ENCODE data around the gene SMYD4.
A peak's percentile ranks its signal among the peaks of the same experiment; 100 is the strongest.

The SMYD4 gene, protein sequence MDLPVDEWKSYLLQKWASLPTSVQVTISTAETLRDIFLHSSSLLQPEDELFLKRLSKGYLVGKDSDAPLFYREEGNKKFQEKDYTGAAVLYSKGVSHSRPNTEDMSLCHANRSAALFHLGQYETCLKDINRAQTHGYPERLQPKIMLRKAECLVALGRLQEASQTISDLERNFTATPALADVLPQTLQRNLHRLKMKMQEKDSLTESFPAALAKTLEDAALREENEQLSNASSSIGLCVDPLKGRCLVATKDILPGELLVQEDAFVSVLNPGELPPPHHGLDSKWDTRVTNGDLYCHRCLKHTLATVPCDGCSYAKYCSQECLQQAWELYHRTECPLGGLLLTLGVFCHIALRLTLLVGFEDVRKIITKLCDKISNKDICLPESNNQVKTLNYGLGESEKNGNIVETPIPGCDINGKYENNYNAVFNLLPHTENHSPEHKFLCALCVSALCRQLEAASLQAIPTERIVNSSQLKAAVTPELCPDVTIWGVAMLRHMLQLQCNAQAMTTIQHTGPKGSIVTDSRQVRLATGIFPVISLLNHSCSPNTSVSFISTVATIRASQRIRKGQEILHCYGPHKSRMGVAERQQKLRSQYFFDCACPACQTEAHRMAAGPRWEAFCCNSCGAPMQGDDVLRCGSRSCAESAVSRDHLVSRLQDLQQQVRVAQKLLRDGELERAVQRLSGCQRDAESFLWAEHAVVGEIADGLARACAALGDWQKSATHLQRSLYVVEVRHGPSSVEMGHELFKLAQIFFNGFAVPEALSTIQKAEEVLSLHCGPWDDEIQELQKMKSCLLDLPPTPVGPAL

DNA sequence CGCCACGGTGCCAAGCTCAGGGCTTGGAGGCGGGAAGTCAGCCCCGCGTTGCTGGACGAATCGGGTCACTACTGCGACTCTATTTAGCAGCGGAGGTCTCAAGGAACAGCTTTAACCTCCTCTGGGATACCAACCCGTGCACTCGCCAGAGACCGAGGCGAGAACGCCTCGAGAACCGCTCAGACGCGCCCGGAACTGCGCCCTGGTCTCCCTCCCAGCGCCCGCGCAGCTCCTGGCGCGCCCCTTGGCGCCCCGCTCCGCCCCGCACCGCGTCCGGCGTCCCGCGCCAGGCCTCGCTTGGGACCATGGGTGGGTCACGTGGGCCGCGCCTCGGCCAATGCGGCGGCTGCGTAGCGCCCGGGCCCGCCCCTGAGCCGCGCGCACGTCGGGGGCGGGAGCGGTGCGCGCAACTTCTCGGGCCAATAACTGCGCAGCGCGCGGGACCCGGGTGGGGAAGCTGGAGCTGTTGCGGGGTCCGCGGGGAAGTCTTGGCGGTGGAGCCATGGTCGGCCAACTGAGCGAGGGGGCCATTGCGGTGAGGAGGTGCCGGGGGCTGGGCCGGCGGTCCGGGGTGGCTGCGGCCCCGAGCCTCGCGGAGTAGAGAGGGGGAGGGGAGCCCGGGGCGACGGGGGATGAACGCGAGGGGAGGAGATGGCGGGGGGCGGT, at the start of gene SMYD4, which contains the start of gene RPA1:
Gene SMYD4 (minus strand): TSS at position 311 of the 666 bp plus-strand sequence. CDS start 1,908 bp downstream, outside the sequence.
Gene RPA1 (plus strand): TSS at position 414 of the 666 bp plus-strand sequence. CDS start 89 bp downstream, at position 503.
- peak within 1 kb of the TSS; percentile 74 for H3K4me2 ChIP-seq (ENCODE audit: low read length)
- peaks cover 8% of the 10 kb centered on the region; the same call in 1 of the 2 replicates for H3F3A ChIP-seq (ENCODE audit: control insufficient read depth, insufficient read depth)
- peaks cover 4% of the 10 kb centered on the region; the same call in 1 of the 2 replicates for H4K20me1 ChIP-seq (ENCODE audit: control insufficient read depth, insufficient read depth, low read depth, low read length)
- no peaks in the 10 kb centered on the region for H3K9me3 ChIP-seq (ENCODE audit: control insufficient read depth, insufficient read depth, low read length)
- H3K4me1 ChIP-seq (ENCODE audit: control insufficient read depth, low read length) = peaks cover 54% of the 10 kb centered on the region
- H3K4me3 ChIP-seq (ENCODE audit: low read length) = peak within 1 kb of the TSS; percentile 97
- no peaks in the 10 kb centered on the region for H3K27me3 ChIP-seq (ENCODE audit: control insufficient read depth, low read length)
- H3K79me2 ChIP-seq (ENCODE audit: control insufficient read depth, low read length) = peaks cover 89% of the 10 kb centered on the region
- peak within 1 kb of the TSS; percentile 57 for H3K27ac ChIP-seq (ENCODE audit: low read depth, low read length)
- TF ChIP-seq, protein P1, sequence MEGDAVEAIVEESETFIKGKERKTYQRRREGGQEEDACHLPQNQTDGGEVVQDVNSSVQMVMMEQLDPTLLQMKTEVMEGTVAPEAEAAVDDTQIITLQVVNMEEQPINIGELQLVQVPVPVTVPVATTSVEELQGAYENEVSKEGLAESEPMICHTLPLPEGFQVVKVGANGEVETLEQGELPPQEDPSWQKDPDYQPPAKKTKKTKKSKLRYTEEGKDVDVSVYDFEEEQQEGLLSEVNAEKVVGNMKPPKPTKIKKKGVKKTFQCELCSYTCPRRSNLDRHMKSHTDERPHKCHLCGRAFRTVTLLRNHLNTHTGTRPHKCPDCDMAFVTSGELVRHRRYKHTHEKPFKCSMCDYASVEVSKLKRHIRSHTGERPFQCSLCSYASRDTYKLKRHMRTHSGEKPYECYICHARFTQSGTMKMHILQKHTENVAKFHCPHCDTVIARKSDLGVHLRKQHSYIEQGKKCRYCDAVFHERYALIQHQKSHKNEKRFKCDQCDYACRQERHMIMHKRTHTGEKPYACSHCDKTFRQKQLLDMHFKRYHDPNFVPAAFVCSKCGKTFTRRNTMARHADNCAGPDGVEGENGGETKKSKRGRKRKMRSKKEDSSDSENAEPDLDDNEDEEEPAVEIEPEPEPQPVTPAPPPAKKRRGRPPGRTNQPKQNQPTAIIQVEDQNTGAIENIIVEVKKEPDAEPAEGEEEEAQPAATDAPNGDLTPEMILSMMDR (IDR thresholded peaks at IDR 0.05; ENCODE audit: low read depth, low read length, poor library complexity, severe bottlenecking) = no peak
- TF ChIP-seq EZH2phosphoT487 (IDR thresholded peaks at IDR 0.05; ENCODE audit: borderline replicate concordance, low read length) = no peak
- no peaks in the 10 kb centered on the region for H3K9me2 ChIP-seq (replicated peaks; ENCODE audit: control insufficient read depth, low read length)
- peaks cover 63% of the 10 kb centered on the region for H3K36me3 ChIP-seq (ENCODE audit: control insufficient read depth, low read length)

DNA sequence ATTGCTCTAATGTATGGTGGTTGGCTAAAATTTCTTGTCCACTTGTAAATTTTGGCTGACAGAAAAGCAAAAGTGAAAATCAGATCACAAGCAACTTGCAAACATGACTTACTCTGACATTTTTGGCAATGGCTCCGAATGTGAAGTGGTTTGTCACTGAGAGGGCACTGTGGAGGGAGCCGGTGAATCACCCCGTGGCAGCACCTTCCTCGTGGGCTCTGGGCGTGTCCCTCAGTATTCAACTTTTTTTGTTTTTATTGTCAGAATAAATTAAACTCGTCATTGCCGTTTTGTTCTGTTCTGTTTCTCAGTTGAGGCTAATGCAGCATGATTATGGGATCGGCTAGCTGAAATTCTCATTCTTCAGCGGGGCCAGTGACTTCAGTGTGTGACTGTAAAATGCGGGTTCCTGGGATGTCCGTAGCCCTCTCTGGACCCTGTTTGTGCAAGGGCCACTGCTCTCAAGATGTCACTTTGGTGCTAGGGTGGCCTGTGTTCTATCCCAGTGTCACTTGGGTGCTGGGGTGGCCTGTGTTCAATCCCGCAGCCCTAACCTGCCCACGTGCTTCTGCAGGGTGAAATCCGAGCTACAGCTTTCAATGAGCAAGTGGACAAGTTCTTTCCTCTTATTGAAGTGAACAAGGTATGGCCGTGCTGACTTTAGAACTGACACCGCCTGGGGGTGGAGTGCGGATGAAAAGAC, 48.9 kb upstream of the SMYD4 start:
- Histone ChIP-seq H3K9me3 (ENCODE audit: control insufficient read depth, insufficient read depth, low read length) (no peaks in the 10 kb centered on the region), H3K4me3 (ENCODE audit: low read length) (no peak overlapping the region), H3K27me3 (ENCODE audit: control insufficient read depth, low read length) (no peaks in the 10 kb centered on the region), H3K4me2 (ENCODE audit: low read length) (no peak overlapping the region), H3K79me2 (ENCODE audit: control insufficient read depth, low read length) (no peaks in the 10 kb centered on the region), H3K36me3 (ENCODE audit: control insufficient read depth, low read length) (peaks cover 93% of the 10 kb centered on the region), H3F3A (ENCODE audit: control insufficient read depth, insufficient read depth) (0 out of 2 replicates have a peak, but pooled peaks cover 2% of the 10 kb centered on the region), H3K9me2 (replicated peaks; ENCODE audit: control insufficient read depth, low read length) (no peaks in the 10 kb centered on the region), H4K20me1 (ENCODE audit: control insufficient read depth, insufficient read depth, low read depth, low read length) (no peaks in the 10 kb centered on the region; the same call in 1 of the 2 replicates), H3K27ac (ENCODE audit: low read depth, low read length) (no peak overlapping the region), H3K4me1 (ENCODE audit: control insufficient read depth, low read length) (no peaks in the 10 kb centered on the region)
- TF ChIP-seq, protein P1 (IDR thresholded peaks at IDR 0.05; ENCODE audit: low read depth, low read length, poor library complexity, severe bottlenecking) = no peak
- TF ChIP-seq EZH2phosphoT487 (IDR thresholded peaks at IDR 0.05; ENCODE audit: borderline replicate concordance, low read length) = no peak

DNA sequence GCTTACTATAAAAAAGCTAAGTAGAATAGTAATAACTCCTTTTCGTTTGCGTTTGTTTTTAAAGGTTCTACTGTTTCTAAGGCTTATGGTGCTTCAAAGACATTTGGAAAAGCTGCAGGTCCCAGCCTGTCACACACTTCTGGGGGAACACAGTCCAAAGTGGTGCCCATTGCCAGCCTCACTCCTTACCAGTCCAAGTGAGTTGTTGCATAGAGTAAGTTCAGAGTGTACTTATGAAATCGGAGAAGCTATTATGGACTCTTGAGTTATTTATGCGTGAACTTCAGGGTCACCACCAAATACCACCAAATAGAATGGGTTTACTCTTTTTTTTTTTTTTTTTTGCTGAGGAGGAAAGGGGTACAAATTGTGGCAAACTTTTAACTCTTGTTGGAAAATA, 45.9 kb upstream of the SMYD4 start:
- Histone ChIP-seq H3K4me3 (ENCODE audit: low read length) (no peak overlapping the region), H3K4me2 (ENCODE audit: low read length) (no peak overlapping the region), H3K9me2 (replicated peaks; ENCODE audit: control insufficient read depth, low read length) (no peaks in the 10 kb centered on the region), H4K20me1 (ENCODE audit: control insufficient read depth, insufficient read depth, low read depth, low read length) (no peaks in the 10 kb centered on the region), H3F3A (ENCODE audit: control insufficient read depth, insufficient read depth) (no peaks in the 10 kb centered on the region), H3K4me1 (ENCODE audit: control insufficient read depth, low read length) (no peaks in the 10 kb centered on the region), H3K36me3 (ENCODE audit: control insufficient read depth, low read length) (peaks cover 92% of the 10 kb centered on the region), H3K9me3 (ENCODE audit: control insufficient read depth, insufficient read depth, low read length) (no peaks in the 10 kb centered on the region), H3K27me3 (ENCODE audit: control insufficient read depth, low read length) (no peaks in the 10 kb centered on the region), H3K79me2 (ENCODE audit: control insufficient read depth, low read length) (no peaks in the 10 kb centered on the region), H3K27ac (ENCODE audit: low read depth, low read length) (no peak overlapping the region)
- TF ChIP-seq, protein P1 (IDR thresholded peaks at IDR 0.05; ENCODE audit: low read depth, low read length, poor library complexity, severe bottlenecking) = no peak

All from DOHH2 (cell line).